DND-41 (cell line): ENCODE results near the gene DHRSX.

Experiments
- EZH2 ChIP-seq: IDR thresholded peaks from 3 replicates; pipeline ENCODE4 v1.6.1; 2012; ENCODE audit warnings: borderline replicate concordance, low read depth, mild to moderate bottlenecking, moderate library complexity, low read length, inconsistent platforms; ENCODE audit not compliant: severe bottlenecking
- TF ChIP-seq, protein P1 (sequence below): IDR thresholded peaks from 2 replicates; pipeline ENCODE4 v1.5.1; 2012; ENCODE audit warnings: borderline replicate concordance, low read length, moderate library complexity, mild to moderate bottlenecking; ENCODE audit not compliant: poor library complexity, severe bottlenecking; ENCODE audit errors: extremely low read depth

DNA sequence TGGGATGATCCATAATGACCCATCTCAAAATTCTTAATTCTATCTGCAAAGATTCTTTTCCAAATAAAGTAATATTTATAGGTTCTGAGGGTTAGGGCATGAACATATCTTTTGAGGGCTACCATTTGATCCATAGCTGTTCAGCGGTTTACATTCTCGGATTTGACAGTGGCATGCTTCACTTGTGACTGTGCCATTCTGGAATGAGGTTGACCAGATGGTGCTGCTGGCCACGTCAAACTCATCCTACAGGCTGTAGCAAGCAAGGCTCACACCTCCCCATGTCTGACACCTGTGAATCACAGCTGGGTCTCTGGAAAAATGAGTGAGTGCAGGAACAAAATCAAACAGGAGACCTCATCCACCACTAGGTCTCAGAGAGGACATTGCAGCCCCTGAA is 280.5 kb downstream of the DHRSX start:
- TF ChIP-seq EZH2, result no peak
- TF ChIP-seq, protein P1, sequence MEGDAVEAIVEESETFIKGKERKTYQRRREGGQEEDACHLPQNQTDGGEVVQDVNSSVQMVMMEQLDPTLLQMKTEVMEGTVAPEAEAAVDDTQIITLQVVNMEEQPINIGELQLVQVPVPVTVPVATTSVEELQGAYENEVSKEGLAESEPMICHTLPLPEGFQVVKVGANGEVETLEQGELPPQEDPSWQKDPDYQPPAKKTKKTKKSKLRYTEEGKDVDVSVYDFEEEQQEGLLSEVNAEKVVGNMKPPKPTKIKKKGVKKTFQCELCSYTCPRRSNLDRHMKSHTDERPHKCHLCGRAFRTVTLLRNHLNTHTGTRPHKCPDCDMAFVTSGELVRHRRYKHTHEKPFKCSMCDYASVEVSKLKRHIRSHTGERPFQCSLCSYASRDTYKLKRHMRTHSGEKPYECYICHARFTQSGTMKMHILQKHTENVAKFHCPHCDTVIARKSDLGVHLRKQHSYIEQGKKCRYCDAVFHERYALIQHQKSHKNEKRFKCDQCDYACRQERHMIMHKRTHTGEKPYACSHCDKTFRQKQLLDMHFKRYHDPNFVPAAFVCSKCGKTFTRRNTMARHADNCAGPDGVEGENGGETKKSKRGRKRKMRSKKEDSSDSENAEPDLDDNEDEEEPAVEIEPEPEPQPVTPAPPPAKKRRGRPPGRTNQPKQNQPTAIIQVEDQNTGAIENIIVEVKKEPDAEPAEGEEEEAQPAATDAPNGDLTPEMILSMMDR, result no peak
